HUES6 (cell line): Measurements from ENCODE around the gene BECN2.
"Not testable (repeated sequence)": the region's sequence is repeated elsewhere in the genome, so short reads cannot be mapped to it uniquely, and the experiment has no call there.

ENCODE experiments used
- H3K27ac ChIP-seq: 2 replicates; pipeline ENCODE4 v1.7.0; 2013; ENCODE audit warnings: low read depth, mild to moderate bottlenecking, low read length, inconsistent platforms
- H3K27me3 ChIP-seq: 2 replicates; pipeline ENCODE4 v1.6.1; 2013; ENCODE audit warnings: low read length; ENCODE audit not compliant: control insufficient read depth, insufficient read depth
- H3K36me3 ChIP-seq: 2 replicates; pipeline ENCODE4 v1.6.1; 2013; ENCODE audit warnings: low read length; ENCODE audit not compliant: control insufficient read depth, insufficient read depth
- H3K4me1 ChIP-seq: 2 replicates; pipeline ENCODE4 v1.6.1; 2013; ENCODE audit warnings: low read length; ENCODE audit not compliant: control insufficient read depth, insufficient read depth
- H3K4me3 ChIP-seq: 2 replicates; pipeline ENCODE4 v1.5.1; 2013; ENCODE audit warnings: low read depth, low read length
- H3K9ac ChIP-seq: one replicate; pipeline ENCODE4 v1.6.1; 2013; ENCODE audit warnings: mild to moderate bottlenecking, low read length
- H3K9me3 ChIP-seq: 2 replicates; pipeline ENCODE4 v1.6.1; 2013; ENCODE audit warnings: low read depth, low read length; ENCODE audit not compliant: control insufficient read depth, insufficient read depth

The BECN2 gene

GRCh38 chr1:241979071-241979470, 21.5 kb downstream of the BECN2 start:
- H3K9me3 ChIP-seq: peaks cover 3% of the 10 kb centered on the region; the same call in 1 of the 2 replicates
- no peak overlapping the region for H3K9ac ChIP-seq
- no peak overlapping the region for H3K4me3 ChIP-seq
- no peak overlapping the region for H3K27ac ChIP-seq
- H3K4me1 ChIP-seq: no peaks in the 10 kb centered on the region
- no peaks in the 10 kb centered on the region for H3K36me3 ChIP-seq
- H3K27me3 ChIP-seq: no peaks in the 10 kb centered on the region

GRCh38 chr1:241979926-241980325, 22.4 kb downstream of the BECN2 start:
- Histone ChIP-seq H3K4me1 (no peaks in the 10 kb centered on the region), H3K36me3 (no peaks in the 10 kb centered on the region), H3K27me3 (no peaks in the 10 kb centered on the region), H3K9ac (no peak overlapping the region), H3K4me3 (no peak overlapping the region), H3K27ac (no peak overlapping the region), H3K9me3 (peaks cover 3% of the 10 kb centered on the region; the same call in 1 of the 2 replicates)

- H3K9me3 ChIP-seq: no peaks in the 10 kb centered on the region
- no peaks in the 10 kb centered on the region for H3K27me3 ChIP-seq
- no peak overlapping the region for H3K9ac ChIP-seq
- no peaks in the 10 kb centered on the region for H3K4me1 ChIP-seq
- H3K4me3 ChIP-seq: no peak overlapping the region
- H3K36me3 ChIP-seq: no peaks in the 10 kb centered on the region
- no peak overlapping the region for H3K27ac ChIP-seq
Observed at GRCh38 chr1:241985787-241986186, 28.2 kb downstream of the BECN2 start.

GRCh38 chr1:241988389-241988930, 30.9 kb downstream of the BECN2 start:
- not testable (repeated sequence) for H3K27me3 ChIP-seq, H3K9ac ChIP-seq, H3K36me3 ChIP-seq, H3K4me1 ChIP-seq, H3K4me3 ChIP-seq, H3K9me3 ChIP-seq, H3K27ac ChIP-seq

GRCh38 chr1:241990040-241990439, 32.5 kb downstream of the BECN2 start:
- Histone ChIP-seq H3K4me3 (no peak overlapping the region), H3K27ac (no peak overlapping the region), H3K4me1 (no peaks in the 10 kb centered on the region)

GRCh38 chr1:241992734-241993133, 35.2 kb downstream of the BECN2 start:
- Histone ChIP-seq H3K36me3 (no peaks in the 10 kb centered on the region), H3K4me3 (no peak overlapping the region), H3K4me1 (no peaks in the 10 kb centered on the region), H3K9me3 (no peaks in the 10 kb centered on the region), H3K9ac (no peak overlapping the region), H3K27me3 (peaks cover 4% of the 10 kb centered on the region), H3K27ac (no peak overlapping the region)

More at GRCh38 chr1:241990040-241990439, 32.5 kb downstream of the BECN2 start:
- no peaks in the 10 kb centered on the region for H3K27me3 ChIP-seq
- no peaks in the 10 kb centered on the region for H3K9me3 ChIP-seq
- H3K36me3 ChIP-seq: no peaks in the 10 kb centered on the region
- no peak overlapping the region for H3K9ac ChIP-seq

GRCh38 chr1:241994171-241994570, 36.6 kb downstream of the BECN2 start:
- Histone ChIP-seq H3K27ac (no peak overlapping the region), H3K36me3 (no peaks in the 10 kb centered on the region), H3K4me3 (no peak overlapping the region), H3K27me3 (peaks cover 4% of the 10 kb centered on the region), H3K9ac (no peak overlapping the region), H3K9me3 (no peaks in the 10 kb centered on the region), H3K4me1 (peaks cover 5% of the 10 kb centered on the region)

GRCh38 chr1:241997401-241997998, 39.9 kb downstream of the BECN2 start:
- H3K4me1 ChIP-seq: peaks cover 13% of the 10 kb centered on the region
- H3K4me3 ChIP-seq: no peak overlapping the region
- peaks cover 4% of the 10 kb centered on the region for H3K27me3 ChIP-seq
- no peaks in the 10 kb centered on the region for H3K9me3 ChIP-seq
- no peaks in the 10 kb centered on the region for H3K36me3 ChIP-seq
- no peak overlapping the region for H3K9ac ChIP-seq
- no peak overlapping the region for H3K27ac ChIP-seq

GRCh38 chr1:241998412-241998921, 40.9 kb downstream of the BECN2 start:
- Histone ChIP-seq H3K36me3 (no peaks in the 10 kb centered on the region), H3K27ac (no peak overlapping the region), H3K9ac (peak overlapping the region; percentile 5), H3K27me3 (peaks cover 4% of the 10 kb centered on the region), H3K4me1 (peaks cover 13% of the 10 kb centered on the region), H3K4me3 (peak overlapping the region; percentile 69), H3K9me3 (no peaks in the 10 kb centered on the region)

- Histone ChIP-seq H3K27ac (no peak within 1 kb of the TSS), H3K27me3 (peaks cover 4% of the 10 kb centered on the region), H3K9ac (peak within 1 kb of the TSS; percentile 5), H3K4me1 (peaks cover 13% of the 10 kb centered on the region), H3K9me3 (no peaks in the 10 kb centered on the region), H3K36me3 (no peaks in the 10 kb centered on the region), H3K4me3 (peak within 1 kb of the TSS; percentile 69)
Observed at GRCh38 chr1:241999026-241999425, 41.5 kb downstream of the BECN2 start, which contains the start of gene MAP1LC3C. Gene MAP1LC3C (minus strand): TSS chr1:241999098. CDS start chr1:241999008, 90 bp downstream.

GRCh38 chr1:242000434-242000833, 42.9 kb downstream of the BECN2 start:
- Histone ChIP-seq H3K27ac (no peak overlapping the region), H3K9ac (no peak overlapping the region)

More at GRCh38 chr1:242000434-242000833, 42.9 kb downstream of the BECN2 start:
- Histone ChIP-seq H3K27me3 (peaks cover 4% of the 10 kb centered on the region), H3K4me3 (no peak overlapping the region), H3K4me1 (peaks cover 13% of the 10 kb centered on the region), H3K9me3 (no peaks in the 10 kb centered on the region), H3K36me3 (no peaks in the 10 kb centered on the region)
